DMS79 treated with DMSO at 0.1 percent for 48 hours (cell line): ENCODE data around the gene ATP13A3.
"Not testable (repeated sequence)": the region's sequence is repeated elsewhere in the genome, so short reads cannot be mapped to it uniquely, and the experiment has no call there.

Experiments
- DNase-seq: peaks from one replicate; lab custom pipeline; 2025; lab: John Stamatoyannopoulos, UW

Gene ATP13A3

GRCh38 chr3:194486540-194487288 is at the start of gene ATP13A3:
TSS of gene ATP13A3 (minus strand) at chr3:194487002. CDS start at chr3:194462190, 24,812 bp downstream.
- peak; percentile 87 for DNase-seq

DNA sequence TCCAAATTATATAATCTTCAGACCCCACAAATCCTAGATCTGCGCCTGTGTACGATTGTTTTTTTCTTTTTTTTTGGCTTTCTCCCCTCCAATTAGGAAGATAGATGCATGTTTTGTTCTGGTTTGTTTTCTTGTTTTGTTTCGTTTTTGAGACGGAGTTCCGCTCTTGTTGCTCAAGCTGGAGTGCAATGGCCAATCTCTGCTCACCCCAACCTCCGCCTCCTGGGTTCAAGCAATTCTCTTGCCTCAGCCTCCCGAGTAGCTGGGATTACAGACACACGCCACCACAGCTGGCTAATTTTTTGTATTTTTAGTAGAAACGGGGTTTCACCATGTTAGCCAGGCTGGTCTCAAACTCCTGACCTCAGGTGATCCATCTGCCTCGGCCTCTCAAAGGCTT is 48.4 kb upstream of the ATP13A3 start:
- DNase-seq, result not testable (repeated sequence)

DNA sequence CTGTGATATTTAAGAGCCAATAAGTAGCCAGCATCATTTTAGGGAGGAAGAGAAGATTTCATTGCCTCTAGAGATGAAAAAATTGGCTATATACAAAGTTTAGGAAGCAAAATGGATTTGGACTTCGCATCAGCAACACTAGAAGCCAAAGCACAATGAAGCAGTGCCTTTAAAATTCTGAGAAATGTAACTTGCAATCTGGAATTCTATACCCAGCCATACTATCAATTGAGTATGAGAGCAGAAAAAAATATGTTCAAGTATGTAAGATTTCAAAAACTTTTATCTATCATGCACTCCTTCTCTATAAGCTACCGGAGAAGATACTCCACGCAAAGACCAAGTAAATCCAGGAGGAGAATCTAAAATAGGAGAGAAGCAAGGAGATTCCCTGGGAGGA is 47.4 kb upstream of the ATP13A3 start:
- DNase-seq, result no peak

- no peak for DNase-seq
Observed at GRCh38 chr3:194532591-194532990, 45.8 kb upstream of the ATP13A3 start.

DNA sequence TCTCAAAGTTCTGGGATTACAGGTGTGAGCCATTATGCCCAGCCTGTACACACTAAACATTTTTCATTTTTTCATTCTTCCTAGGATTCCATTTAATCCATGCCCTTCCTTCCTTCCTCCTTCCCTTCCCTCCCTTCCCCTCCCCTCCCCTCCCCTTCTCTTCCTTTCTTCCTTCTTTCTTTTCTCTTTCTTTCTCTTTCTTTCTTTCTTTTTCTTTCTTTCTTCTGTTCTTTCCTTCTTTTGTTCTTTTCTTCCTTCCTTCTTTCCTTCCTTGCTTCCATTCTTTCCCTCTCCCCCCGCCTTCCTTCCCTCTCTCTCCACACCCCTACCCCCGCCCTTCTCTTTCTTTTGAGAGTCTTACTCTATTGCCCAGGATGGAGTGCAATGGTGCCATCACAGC is 40.9 kb upstream of the ATP13A3 start:
- no peak for DNase-seq

GRCh38 chr3:194526164-194526563 is 39.4 kb upstream of the ATP13A3 start:
- no peak for DNase-seq

- no peak for DNase-seq
Observed at GRCh38 chr3:194522579-194523046, 35.8 kb upstream of the ATP13A3 start.

DNA sequence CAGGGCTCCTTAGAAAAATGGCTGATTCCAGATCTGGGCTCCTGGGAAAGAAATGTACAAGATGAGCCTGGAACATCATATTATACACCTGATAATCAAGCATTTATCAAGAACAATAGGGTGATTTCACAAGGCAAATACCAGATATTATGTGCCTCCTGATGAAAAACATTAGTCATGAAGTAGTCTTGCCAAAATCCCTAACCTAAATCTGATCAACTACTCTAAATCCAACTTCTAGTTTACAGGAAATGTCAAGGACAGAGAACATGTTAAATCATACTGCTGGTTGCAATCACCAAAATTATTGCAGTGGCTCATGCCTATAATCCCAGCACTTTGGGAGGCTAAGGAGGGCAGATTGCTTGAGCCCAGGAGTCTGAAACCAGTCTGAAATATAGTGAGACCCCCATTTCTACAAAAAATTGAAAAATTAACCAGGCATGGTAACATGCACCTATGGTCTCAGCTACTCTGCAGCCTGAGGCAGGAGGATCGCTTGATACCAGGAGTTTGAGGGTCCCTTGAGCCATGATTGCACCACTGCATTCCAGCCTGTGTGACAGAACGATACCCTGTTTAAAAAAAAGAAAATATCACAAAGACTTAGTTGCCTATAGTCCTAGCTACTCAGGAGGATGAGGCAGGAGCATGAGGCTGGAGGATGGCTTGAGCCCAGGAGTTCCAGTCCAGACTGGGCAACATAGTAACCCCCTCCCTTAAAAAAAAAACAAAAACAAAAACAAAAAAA is 34.9 kb upstream of the ATP13A3 start:
- DNase-seq, result no peak

DNA sequence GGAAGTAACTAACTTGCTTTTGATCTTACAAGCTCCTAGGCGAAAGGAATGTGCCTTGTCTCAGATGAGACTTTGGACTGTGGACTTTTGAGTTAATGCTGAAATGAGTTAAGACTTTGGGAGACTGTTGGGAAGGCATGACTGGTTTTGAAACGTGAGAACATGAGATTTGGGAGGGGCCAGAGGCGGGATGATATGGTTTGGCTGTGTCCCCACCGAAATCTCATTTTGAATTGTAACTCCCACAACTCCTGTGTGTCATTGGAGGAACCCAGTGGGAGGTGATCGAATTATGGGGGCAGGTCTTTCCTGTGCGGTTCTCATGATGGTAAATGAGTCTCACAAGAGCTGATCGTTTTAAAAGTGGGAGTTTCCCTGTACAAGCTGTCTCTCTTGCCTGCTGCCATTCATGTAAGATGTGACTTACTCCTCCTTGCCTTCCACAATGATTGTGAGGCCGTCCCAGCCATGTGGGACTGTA is 33.9 kb upstream of the ATP13A3 start:
- DNase-seq, result not testable (repeated sequence)

- DNase-seq, result not testable (repeated sequence)
Observed at GRCh38 chr3:194520201-194520600, 33.4 kb upstream of the ATP13A3 start.

DNA sequence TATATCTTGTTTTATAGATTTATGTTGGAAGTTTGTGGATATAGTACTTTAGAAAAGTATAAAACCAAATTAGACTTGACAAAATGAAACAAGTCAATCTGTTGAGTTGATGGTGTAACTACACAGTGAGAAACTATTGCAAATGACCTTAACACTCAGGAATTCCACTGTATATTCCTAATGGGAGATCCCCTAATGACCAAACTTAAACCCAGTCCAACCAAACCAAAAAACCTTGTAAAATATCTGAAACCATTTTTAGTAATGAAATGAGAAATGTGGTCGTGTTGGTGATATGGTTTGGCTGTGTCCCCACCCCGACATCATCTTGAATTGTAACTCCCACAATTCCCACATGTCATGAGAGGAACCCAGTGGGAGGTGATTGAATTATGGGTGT is 31.9 kb upstream of the ATP13A3 start:
- DNase-seq, result no peak

GRCh38 chr3:194517333-194517732 is 30.5 kb upstream of the ATP13A3 start:
- DNase-seq, result no peak

DNA sequence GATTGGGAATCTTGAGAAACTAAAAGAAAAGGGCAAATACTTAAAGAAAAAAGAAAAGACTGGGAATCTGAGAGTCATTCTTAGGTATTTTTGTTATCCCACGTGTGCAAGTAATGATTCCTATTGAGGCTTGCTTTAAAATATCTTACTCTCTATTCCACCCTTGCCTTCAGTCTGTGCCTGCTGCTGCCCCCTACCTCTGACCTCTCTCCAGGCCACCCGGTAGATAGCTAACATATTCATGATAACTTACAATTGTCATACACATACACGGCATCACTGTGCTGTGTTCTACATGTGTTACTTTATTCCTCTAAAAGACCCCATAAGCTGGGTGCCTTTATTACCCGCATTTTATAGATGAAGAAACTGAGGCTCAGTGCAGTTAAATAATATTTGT is 27.8 kb upstream of the ATP13A3 start:
- DNase-seq, result no peak

GRCh38 chr3:194512895-194513601 is 26.2 kb upstream of the ATP13A3 start:
- peak; percentile 83 for DNase-seq

GRCh38 chr3:194508491-194509453 is 22.0 kb upstream of the ATP13A3 start:
- no peak for DNase-seq

- no peak for DNase-seq
Observed at GRCh38 chr3:194507571-194507970, 20.8 kb upstream of the ATP13A3 start.

- DNase-seq, result no peak
Observed at GRCh38 chr3:194505791-194506415, 19.1 kb upstream of the ATP13A3 start.

- DNase-seq, result no peak
Observed at GRCh38 chr3:194504861-194505260, 18.1 kb upstream of the ATP13A3 start.

- DNase-seq, result no peak
Observed at GRCh38 chr3:194504146-194504545, 17.3 kb upstream of the ATP13A3 start.

DNA sequence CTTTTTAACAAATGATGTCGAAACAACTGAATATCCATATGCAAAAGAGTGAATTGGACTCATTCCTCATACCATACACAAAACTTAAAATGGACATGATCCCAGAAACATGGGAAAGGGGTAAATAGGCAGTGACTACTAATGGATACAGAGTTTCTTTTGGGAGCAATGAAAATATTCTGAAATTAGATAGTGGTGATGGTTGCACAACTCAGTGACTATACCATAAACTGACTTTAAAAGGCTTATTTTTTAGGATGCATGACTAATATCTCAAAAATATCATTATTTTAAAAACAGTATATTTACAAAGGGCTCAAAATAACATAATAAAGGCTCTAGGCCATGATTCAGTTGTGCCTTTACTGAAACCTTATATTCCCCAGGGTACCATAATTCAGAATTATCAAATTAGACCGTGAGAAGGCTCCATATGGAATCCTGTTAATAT is 16.3 kb upstream of the ATP13A3 start:
- no peak for DNase-seq

DNA sequence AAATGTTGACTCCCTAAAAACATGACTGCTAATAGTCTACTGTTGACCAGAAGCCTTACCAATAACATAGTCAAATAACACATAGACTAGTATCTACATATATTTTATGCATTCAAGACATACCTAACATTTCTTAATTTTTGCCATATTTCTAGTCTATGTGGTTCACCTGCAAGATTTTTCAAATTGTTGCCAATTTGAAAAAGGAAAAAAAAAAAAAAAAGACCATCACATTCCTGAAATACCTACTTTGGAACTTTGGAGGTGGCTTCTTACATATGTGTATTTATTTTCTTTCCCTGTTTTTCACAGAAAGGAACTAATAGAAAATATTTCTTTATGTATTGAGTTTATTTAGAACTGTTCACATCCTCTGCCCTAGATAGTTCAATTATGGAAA is 13.4 kb upstream of the ATP13A3 start:
- no peak for DNase-seq
